ENCODE data around the gene LMO1.

The LMO1 gene

GRCh38 chr11:8202516-8203413, 60.9 kb downstream of the LMO1 start:
- TF ChIP-seq FOXP2 (optimal IDR thresholded peaks at IDR 0.05; ENCODE audit: borderline replicate concordance, extremely low read depth, extremely low read length, insufficient read depth) (no peak), SIN3A (IDR thresholded peaks at IDR 0.05; ENCODE audit: borderline replicate concordance, insufficient read depth, low read length) (no peak), REST (IDR thresholded peaks at IDR 0.05; ENCODE audit: insufficient read depth in 1 of 2, low read depth in 2 of 2, low read length in 2 of 2) (no peak), POLR2AphosphoS5 (IDR thresholded peaks at IDR 0.05; ENCODE audit: low read depth, low read length) (no peak)

DNA sequence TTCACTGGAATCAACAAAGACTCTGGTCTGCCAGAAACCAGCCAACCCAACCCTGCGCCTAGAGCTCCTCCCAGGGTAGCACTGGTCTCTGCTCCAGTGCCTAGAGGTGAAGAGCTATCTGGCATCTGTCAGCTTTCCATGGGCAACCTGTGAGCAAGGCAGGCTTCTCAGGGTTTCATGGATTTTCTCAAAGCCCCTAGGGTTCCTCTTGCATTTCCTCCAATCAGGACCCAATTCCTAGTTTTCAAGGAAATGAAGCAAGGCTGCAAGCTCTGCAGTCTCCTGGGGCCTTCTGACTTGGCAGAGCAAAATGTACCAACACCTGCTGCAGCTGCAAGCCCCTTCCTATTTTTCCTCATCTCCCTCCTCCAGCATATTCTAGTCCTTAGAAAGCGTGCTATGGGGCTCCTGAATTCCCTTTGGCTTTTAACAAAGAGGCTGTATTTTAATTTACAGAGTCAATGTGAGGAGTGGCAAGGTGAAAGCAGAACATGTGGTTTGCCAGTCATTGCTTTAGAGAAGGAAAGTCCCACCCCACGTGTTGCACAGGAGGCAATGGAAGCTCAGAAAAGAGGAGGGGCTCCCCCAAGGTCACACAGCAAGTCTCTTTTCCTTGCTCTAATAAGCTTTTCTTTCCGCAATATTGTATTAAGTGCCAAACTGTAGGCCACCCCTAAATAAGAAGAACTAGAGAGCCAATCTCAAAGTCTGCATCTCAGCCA, 61.9 kb downstream of the LMO1 start:
- no peak for TF ChIP-seq TAF1 (IDR thresholded peaks at IDR 0.05; ENCODE audit: borderline replicate concordance, insufficient read depth, low read length)
- no peak for TF ChIP-seq POLR2AphosphoS5 (IDR thresholded peaks at IDR 0.05; ENCODE audit: low read depth, low read length)
- no peak for TF ChIP-seq SIN3A (IDR thresholded peaks at IDR 0.05; ENCODE audit: borderline replicate concordance, insufficient read depth, low read length)
- TF ChIP-seq FOXP2 (optimal IDR thresholded peaks at IDR 0.05; ENCODE audit: borderline replicate concordance, extremely low read depth, extremely low read length, insufficient read depth), result no peak
- no peak for TF ChIP-seq REST (IDR thresholded peaks at IDR 0.05; ENCODE audit: insufficient read depth in 1 of 2, low read depth in 2 of 2, low read length in 2 of 2)

GRCh38 chr11:8199676-8200075, 64.0 kb downstream of the LMO1 start:
- TF ChIP-seq REST (IDR thresholded peaks at IDR 0.05; ENCODE audit: insufficient read depth in 1 of 2, low read depth in 2 of 2, low read length in 2 of 2), result no peak
- TF ChIP-seq SIN3A (IDR thresholded peaks at IDR 0.05; ENCODE audit: borderline replicate concordance, insufficient read depth, low read length), result no peak
- no peak for TF ChIP-seq POLR2AphosphoS5 (IDR thresholded peaks at IDR 0.05; ENCODE audit: low read depth, low read length)
- no peak for TF ChIP-seq FOXP2 (optimal IDR thresholded peaks at IDR 0.05; ENCODE audit: borderline replicate concordance, extremely low read depth, extremely low read length, insufficient read depth)
- no peak for TF ChIP-seq TAF1 (IDR thresholded peaks at IDR 0.05; ENCODE audit: borderline replicate concordance, insufficient read depth, low read length)

DNA sequence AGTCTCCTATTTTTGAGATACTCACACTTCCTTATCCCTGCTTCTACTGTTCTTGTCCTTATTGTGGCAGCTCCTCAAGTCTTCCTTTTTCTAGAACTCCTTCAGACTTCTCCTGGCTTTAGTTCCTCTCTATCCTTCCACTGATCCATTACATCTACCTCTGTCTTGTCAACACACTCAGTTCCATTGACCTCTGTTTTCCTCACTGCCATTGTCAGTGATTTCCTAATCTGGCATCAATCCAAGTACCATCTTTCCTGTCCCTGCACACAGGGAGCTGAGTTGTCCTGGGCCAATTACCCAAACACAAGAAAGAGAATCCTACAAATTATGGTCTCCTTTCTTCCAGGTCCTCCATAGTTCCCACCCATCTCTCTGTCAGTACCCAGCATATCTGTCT, 66.9 kb downstream of the LMO1 start:
- no peak for TF ChIP-seq FOXP2 (optimal IDR thresholded peaks at IDR 0.05; ENCODE audit: borderline replicate concordance, extremely low read depth, extremely low read length, insufficient read depth)
- no peak for TF ChIP-seq SIN3A (IDR thresholded peaks at IDR 0.05; ENCODE audit: borderline replicate concordance, insufficient read depth, low read length)
- TF ChIP-seq REST (IDR thresholded peaks at IDR 0.05; ENCODE audit: insufficient read depth in 1 of 2, low read depth in 2 of 2, low read length in 2 of 2), result no peak
- no peak for TF ChIP-seq POLR2AphosphoS5 (IDR thresholded peaks at IDR 0.05; ENCODE audit: low read depth, low read length)
- TF ChIP-seq TAF1 (IDR thresholded peaks at IDR 0.05; ENCODE audit: borderline replicate concordance, insufficient read depth, low read length), result no peak
